Right lobe of liver (tissue), 6 donors: Measurements from ENCODE around the gene RASGRP3. TPM values are rescaled to one million over a fixed set of nuclear protein-coding genes. Genes with fewer than 3 reads are reported as not detected.

Source experiments
- ATAC-seq, 4 donors: fragments of 200-7000 bp; cut with Tn5 transposase; one replicate each; pipeline ENCODE4 v1.9.1; 2020; ENCODE audit warnings: mild to moderate bottlenecking in 4 of 4, moderate library complexity in 4 of 4
- DNase-seq, 3 donors: peaks; one replicate each; pipeline ENCODE4 v3.0.0-alpha.2; 2020
- H3K27ac ChIP-seq, 3 donors: fragments of 200-600 bp; one replicate each; pipeline ENCODE4 v1.8.0; 2022
- H3K27me3 ChIP-seq, 2 donors: fragments of 200-600 bp; one replicate each; pipeline ENCODE4 v1.8.0; 2022
- H3K36me3 ChIP-seq, 4 donors: fragments of 200-600 bp; sonication (generic) in 1 of 4; one replicate each; pipeline versions ENCODE4 v1.5.1 to v1.8.0; 2017 to 2022; ENCODE audit warnings: control low read depth in 1 of 4
- H3K4me1 ChIP-seq, 4 donors: fragments of 200-600 bp; sonication (generic) in 1 of 4; one replicate each; pipeline versions ENCODE4 v1.5.1 to v1.8.0; 2017 to 2022; ENCODE audit warnings: control low read depth in 1 of 4
- H3K4me3 ChIP-seq, 3 donors: fragments of 200-600 bp; one replicate each; pipeline ENCODE4 v1.8.0; 2022
- H3K9me3 ChIP-seq, 4 donors: fragments of 200-600 bp; sonication (generic) in 1 of 4; one replicate each; pipeline versions ENCODE4 v1.5.1 to v1.8.0; 2017 to 2022; ENCODE audit warnings: control low read depth in 1 of 4
- CTCF ChIP-seq, 4 donors: fragments of 200-600 bp in 3 of 4; fragments of 450-650 bp in 1 of 4; IDR thresholded peaks; one replicate each; pipeline versions ENCODE4 v1.5.1 to v1.8.0; 2016 to 2022; ENCODE audit warnings: antibody characterized with exemption in 4 of 4, mild to moderate bottlenecking in 2 of 4
- POLR2A ChIP-seq: fragments of 450-650 bp; IDR thresholded peaks from one replicate; pipeline ENCODE4 v1.6.1; 2017; ENCODE audit warnings: antibody characterized with exemption, mild to moderate bottlenecking
- WGBS: methylation state at CpG from one replicate; pipeline ENCODE4 v1.1.6; 2018; ENCODE audit warnings: low coverage, low lambda C conversion rate; ENCODE audit not compliant: insufficient coverage; ENCODE audit errors: missing lambda C conversion rate; 5-methylcytosine and 5-hydroxymethylcytosine counted together
- intact Hi-C, 2 donors: fragments of 100-400 bp; cut with DNase I; formaldehyde crosslinking; loops; one replicate each; pipeline versions ENCODE4 v1.11.2 to v1.14.1; 2022
- total RNA-seq, 6 experiments: library from RNA; depleted of rRNA in 2 of 6; stranded (reverse); fragments of >200 nt in 2 of 6; fragmentation: NEBNext Ultra II Directional in 3 of 6; extraction: Animal tissue kit (Norgen Biotek cat#: 25700) in 3 of 6; gene quantifications; one replicate each; pipeline versions ENCODE4 v1.1.0 to v1.2.4, GENCODE V29; 2016 to 2023
- donor health status: DM: no; HTN: yes; CAD: no.
- donor health status: DM: no; HTN: no; CAD: no.
- donor health status: DM: no; HTN: no; CAD: no.
- donor health status: DM: no; HTN: yes; CAD: no.
- donor health status: DM: no; HTN: yes; CAD: no.

The RASGRP3 gene
- total RNA-seq, 6 experiments from 2014 or later: 3.0 to 11.5 (median 5.0) TPM

- Histone ChIP-seq H3K27ac (no peak overlapping the region), H3K27me3 (no peaks in the 10 kb centered on the region), H3K36me3 (no peaks in the 10 kb centered on the region), H3K4me3 (no peak overlapping the region), H3K4me1 (peaks cover 0 to 17% (median 0%) of the 10 kb centered on the region in 4 donors), H3K9me3 (no peaks in the 10 kb centered on the region)
- intact Hi-C loops: no loop called here
- peak in 1 of 4 donors; percentile 64 for ATAC-seq
- WGBS: 39% methylated on average over 3 of the region's 3 CpGs
- no peak for DNase-seq
- TF ChIP-seq POLR2A: no peak
- no peak for TF ChIP-seq CTCF (IDR thresholded peaks at IDR 0.05)
Measured at GRCh38 chr2:33550206-33550605, 73.8 kb downstream of the RASGRP3 start.

- peak in 2 of 3 donors; percentile 30 to 54 for DNase-seq
- ATAC-seq: peak; percentile 86 to 91 (median 88)
- no peaks in the 10 kb centered on the region for H3K9me3 ChIP-seq
- intact Hi-C loops: no loop called here
- TF ChIP-seq CTCF (IDR thresholded peaks at IDR 0.05) (no peak), POLR2A (no peak)
- no peaks in the 10 kb centered on the region for H3K27me3 ChIP-seq
- WGBS: 38% methylated on average over 1 of the region's 1 CpG
- no peak overlapping the region for H3K27ac ChIP-seq
- no peak overlapping the region for H3K4me3 ChIP-seq
- peaks cover 0 to 17% (median 0%) of the 10 kb centered on the region in 4 donors for H3K4me1 ChIP-seq
- no peaks in the 10 kb centered on the region for H3K36me3 ChIP-seq
Measured at GRCh38 chr2:33552758-33553461, 76.5 kb downstream of the RASGRP3 start.

- TF ChIP-seq POLR2A (no peak), CTCF (IDR thresholded peaks at IDR 0.05) (no peak)
- peak overlapping the region in 2 of 3 donors; percentile 2 to 24 for H3K27ac ChIP-seq
- H3K4me3 ChIP-seq: no peak overlapping the region
- ATAC-seq (no peak), DNase-seq (no peak)
- no peaks in the 10 kb centered on the region for H3K27me3 ChIP-seq
- intact Hi-C loops: no loop called here
- H3K9me3 ChIP-seq: no peaks in the 10 kb centered on the region
- H3K4me1 ChIP-seq: peaks cover 0 to 14% (median 0%) of the 10 kb centered on the region in 4 donors
- WGBS: 56% methylated on average over 3 of the region's 3 CpGs
- H3K36me3 ChIP-seq: no peaks in the 10 kb centered on the region
Measured at GRCh38 chr2:33555681-33556080, 79.2 kb downstream of the RASGRP3 start.

GRCh38 chr2:33559328-33559727 is 82.9 kb downstream of the RASGRP3 start:
- Histone ChIP-seq H3K4me3 (no peak overlapping the region), H3K27ac (no peak overlapping the region), H3K27me3 (no peaks in the 10 kb centered on the region), H3K9me3 (no peaks in the 10 kb centered on the region), H3K36me3 (no peaks in the 10 kb centered on the region), H3K4me1 (no peaks in the 10 kb centered on the region)
- intact Hi-C loops: no loop called here
- 98% methylated on average over 3 of the region's 3 CpGs for WGBS
- DNase-seq: no peak
- ATAC-seq: no peak
- TF ChIP-seq CTCF (IDR thresholded peaks at IDR 0.05) (no peak), POLR2A (no peak)
